GM12892 (cell line): ENCODE data around the gene PDYN. TPM values are rescaled to one million over a fixed set of nuclear protein-coding genes. Genes with fewer than 3 reads are reported as not detected.
"Not testable (repeated sequence)": the region's sequence is repeated elsewhere in the genome, so short reads cannot be mapped to it uniquely, and the experiment has no call there.

Experiments
- DNase-seq: peaks from one replicate; pipeline ENCODE4 v3.0.0; 2011; ENCODE audit not compliant: insufficient read length
- FAIRE-seq: peaks from 2 replicates; lab custom pipeline; 2011; peaks lifted over from hg19 to GRCh38; lab: Jason Lieb, UNC
- POLR2A ChIP-seq: IDR thresholded peaks from 2 replicates; pipeline ENCODE4 v1.6.1; 2011; ENCODE audit warnings: low read depth, low read length, control low read depth
- POLR2AphosphoS5 ChIP-seq: IDR thresholded peaks from 2 replicates; pipeline ENCODE4 v1.6.1; 2011; ENCODE audit warnings: low read depth, low read length, control low read depth
- TAF1 ChIP-seq: IDR thresholded peaks from 2 replicates; pipeline ENCODE4 v1.6.1; 2011; ENCODE audit warnings: low read depth, mild to moderate bottlenecking, control low read depth, low read length, borderline replicate concordance
- polyA plus RNA-seq: library from polyadenylated mRNA; unstranded; fragments of >200 nt; gene quantifications from one replicate; pipeline ENCODE4 v1.2.1, GENCODE V29; 2012; ENCODE audit warnings: missing spikeins, inconsistent platforms; ENCODE audit not compliant: missing spikeins

The PDYN gene
- polyA plus RNA-seq = not detected

GRCh38 chr20:1993986-1994385, at the start of gene PDYN:
Gene PDYN, minus strand, starts transcription at chr20:1994058. Its CDS starts 10,974 bp downstream, at chr20:1983084.
- TF ChIP-seq TAF1 = no peak
- TF ChIP-seq POLR2A = no peak
- no peak for TF ChIP-seq POLR2AphosphoS5
- no peak for FAIRE-seq
- no peak for DNase-seq

DNA sequence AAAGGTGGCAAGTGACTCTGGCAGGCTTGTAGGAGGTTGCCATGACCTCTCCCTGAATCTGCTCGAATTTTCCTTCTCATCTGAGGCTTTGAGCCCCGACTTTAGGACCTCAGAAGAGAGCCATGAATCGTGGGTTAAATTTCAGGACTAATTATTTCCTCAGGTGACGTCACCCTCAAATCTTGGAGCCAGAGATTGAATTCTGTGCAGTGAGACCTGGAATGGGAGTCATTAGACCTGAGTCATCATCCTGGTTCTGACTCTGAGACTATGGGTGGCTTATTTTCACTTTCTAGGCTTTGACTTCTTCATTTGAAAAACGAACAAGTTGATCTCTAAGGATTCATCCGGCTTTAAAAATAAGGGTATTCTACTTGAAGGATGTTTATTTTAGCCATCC, 48.5 kb upstream of the PDYN start:
- DNase-seq = no peak
- no peak for FAIRE-seq

GRCh38 chr20:2038161-2038560, 44.3 kb upstream of the PDYN start:
- no peak for TF ChIP-seq POLR2A
- no peak for TF ChIP-seq TAF1
- no peak for TF ChIP-seq POLR2AphosphoS5
- no peak for FAIRE-seq

More for the DNA sequence above, 48.5 kb upstream of the PDYN start:
- TF ChIP-seq POLR2AphosphoS5 = no peak
- no peak for TF ChIP-seq POLR2A

GRCh38 chr20:2037296-2037914, 43.5 kb upstream of the PDYN start:
- FAIRE-seq = no peak
- TF ChIP-seq POLR2AphosphoS5 (no peak), POLR2A (no peak)
- no peak for DNase-seq

More at GRCh38 chr20:2038161-2038560, 44.3 kb upstream of the PDYN start:
- no peak for DNase-seq

DNA sequence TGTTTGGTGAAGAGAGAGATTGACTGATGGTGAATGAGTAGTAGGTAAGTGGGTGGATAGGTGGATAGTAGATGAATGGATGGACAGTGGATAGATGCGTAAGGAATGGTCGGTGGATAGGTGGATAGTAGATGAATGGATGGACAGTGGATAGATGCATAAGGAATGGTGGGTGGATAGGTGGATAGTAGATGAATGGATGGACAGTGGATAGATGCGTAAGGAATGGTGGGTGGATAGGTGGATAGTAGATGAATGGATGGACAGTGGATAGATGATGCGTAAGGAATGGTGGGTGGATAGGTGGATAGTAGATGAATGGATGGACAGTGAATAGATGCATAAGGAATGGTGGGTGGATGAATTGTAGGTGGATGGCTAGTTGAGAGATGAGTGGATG, 42.5 kb upstream of the PDYN start:
- not testable (repeated sequence) for FAIRE-seq, DNase-seq

- DNase-seq (no peak), FAIRE-seq (no peak)
- TF ChIP-seq POLR2AphosphoS5 (no peak), POLR2A (no peak), TAF1 (no peak)
Observed at GRCh38 chr20:2032168-2032567, 38.3 kb upstream of the PDYN start.

GRCh38 chr20:2026514-2026913, 32.7 kb upstream of the PDYN start:
- no peak for TF ChIP-seq POLR2AphosphoS5
- no peak for TF ChIP-seq TAF1
- TF ChIP-seq POLR2A = no peak
- FAIRE-seq (no peak), DNase-seq (no peak)

- TF ChIP-seq POLR2AphosphoS5 (no peak), TAF1 (no peak), POLR2A (no peak)
- FAIRE-seq = no peak
- no peak for DNase-seq
Observed at GRCh38 chr20:2026004-2026403, 32.1 kb upstream of the PDYN start.

- TF ChIP-seq TAF1 (no peak), POLR2AphosphoS5 (no peak), POLR2A (no peak)
- DNase-seq (no peak), FAIRE-seq (no peak)
Observed at GRCh38 chr20:2023151-2023550, 29.3 kb upstream of the PDYN start.

- no peak for TF ChIP-seq TAF1
- TF ChIP-seq POLR2AphosphoS5 = no peak
- no peak for TF ChIP-seq POLR2A
- FAIRE-seq = no peak
- no peak for DNase-seq
Observed at GRCh38 chr20:2022163-2022562, 28.3 kb upstream of the PDYN start.

DNA sequence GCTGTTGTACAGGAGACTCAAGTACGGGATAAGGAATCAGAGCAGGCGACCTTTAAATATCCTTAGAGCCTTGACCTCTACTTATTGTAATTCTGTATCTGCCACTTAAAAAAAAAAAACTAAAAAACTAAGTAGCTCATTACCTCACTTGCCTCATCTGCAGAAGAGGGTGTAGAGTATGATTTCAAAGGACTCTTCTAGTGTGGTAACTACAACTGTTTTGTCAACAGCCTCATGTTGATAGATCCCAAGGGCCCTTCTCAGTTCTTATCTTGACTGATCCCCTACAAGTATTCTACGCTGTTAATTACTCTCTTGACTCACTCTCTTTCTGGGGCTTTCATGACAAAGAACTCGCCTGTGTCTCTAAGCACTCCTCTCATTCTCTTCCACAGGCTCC, 16.7 kb upstream of the PDYN start:
- TF ChIP-seq TAF1 (no peak), POLR2A (no peak), POLR2AphosphoS5 (no peak)
- DNase-seq (no peak), FAIRE-seq (no peak)

GRCh38 chr20:2006452-2007361, 12.8 kb upstream of the PDYN start:
- no peak for DNase-seq
- TF ChIP-seq TAF1 (no peak), POLR2AphosphoS5 (no peak), POLR2A (no peak)
- FAIRE-seq = no peak

DNA sequence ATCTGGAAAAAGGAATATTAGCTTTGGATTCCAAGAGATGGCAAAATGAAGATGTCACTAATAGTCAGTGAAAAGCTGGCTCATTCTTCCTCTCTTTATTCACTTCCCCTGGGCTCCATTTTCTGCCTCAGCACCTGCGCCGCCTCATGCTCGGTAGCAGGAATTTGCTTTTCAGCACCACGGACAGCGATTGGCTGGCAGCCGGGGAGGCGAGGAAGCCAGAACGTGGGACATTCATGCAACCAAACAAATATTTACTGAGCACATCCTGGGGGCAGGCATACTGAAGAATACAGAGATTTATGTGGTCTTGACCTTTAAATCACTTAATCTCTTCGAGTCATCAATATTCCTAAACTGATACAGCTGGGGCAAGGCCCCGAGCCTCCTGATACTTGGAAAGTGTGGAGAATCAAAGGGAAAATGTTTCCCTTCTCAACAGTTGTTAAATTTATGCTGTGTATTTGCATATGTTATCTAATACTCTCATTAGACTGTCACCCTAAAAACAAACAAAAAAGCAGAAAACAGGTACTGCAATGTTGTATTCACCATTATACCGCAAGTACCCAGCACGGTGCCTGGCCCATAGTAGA, 12.1 kb upstream of the PDYN start:
- FAIRE-seq (no peak), DNase-seq (no peak)
- TF ChIP-seq TAF1 = no peak
- TF ChIP-seq POLR2AphosphoS5 = no peak
- TF ChIP-seq POLR2A = no peak
